ENCODE measurements around the gene PHF3. TPM values are rescaled to one million over a fixed set of nuclear protein-coding genes. Genes with fewer than 3 reads are reported as not detected.

Gene PHF3
- total and polyA plus RNA-seq, 8 donors: 5.4 to 42.9 (median 31.2) TPM

- Histone ChIP-seq H3K27me3 (no peaks in the 10 kb centered on the region), H3K9me3 (no peaks in the 10 kb centered on the region), H3K36me3 (no peaks in the 10 kb centered on the region), H3K27ac (no peak overlapping the region), H3K4me1 (peaks cover 17 to 29% (median 18%) of the 10 kb centered on the region in 3 donors), H3K4me3 (no peak overlapping the region)
- intact Hi-C loops (cut with DNase I): no loop called here
- FAIRE-seq (no peak), DNase-seq (no peak), ATAC-seq (no peak)
- TF ChIP-seq CTCF (IDR thresholded peaks at IDR 0.05): no peak
- 65 to 76% methylated on average over 1 of the region's 1 CpG for WGBS, 2 donors
Measured at GRCh38 chr6:63675138-63675537, 39.5 kb downstream of the PHF3 start.

GRCh38 chr6:63676412-63677114, 41.0 kb downstream of the PHF3 start:
- DNase-seq (no peak), FAIRE-seq (no peak), ATAC-seq (peak in 2 of 4 donors; percentile 10 to 45)
- TF ChIP-seq CTCF (IDR thresholded peaks at IDR 0.05): no peak
- Histone ChIP-seq H3K36me3 (no peaks in the 10 kb centered on the region), H3K27ac (peak overlapping the region in 2 of 4 donors; percentile 25 to 59), H3K4me1 (peaks cover 17 to 29% (median 18%) of the 10 kb centered on the region in 3 donors), H3K27me3 (no peaks in the 10 kb centered on the region), H3K9me3 (no peaks in the 10 kb centered on the region), H3K4me3 (no peak overlapping the region)
- WGBS, 2 donors: 84 to 88% methylated on average over 3 of the region's 3 CpGs
- intact Hi-C loops (cut with DNase I): no loop called here

- no peak overlapping the region for H3K4me3 ChIP-seq
- H3K36me3 ChIP-seq: no peaks in the 10 kb centered on the region
- intact Hi-C loops (cut with DNase I): no loop called here
- 10 to 13% methylated on average over 1 of the region's 1 CpG for WGBS, 2 donors
- no peaks in the 10 kb centered on the region for H3K9me3 ChIP-seq
- ATAC-seq: peak; percentile 76 to 93 (median 84)
- no peak for TF ChIP-seq CTCF (IDR thresholded peaks at IDR 0.05)
- H3K27ac ChIP-seq: peak overlapping the region in 2 of 4 donors; percentile 25 to 59
- H3K4me1 ChIP-seq: peaks cover 17 to 29% (median 18%) of the 10 kb centered on the region in 3 donors
- FAIRE-seq: no peak
- H3K27me3 ChIP-seq: no peaks in the 10 kb centered on the region
- no peak for DNase-seq
Measured at GRCh38 chr6:63677282-63677681, 41.7 kb downstream of the PHF3 start.

- DNase-seq (no peak), FAIRE-seq (no peak), ATAC-seq (no peak)
- peaks cover 0 to 8% (median 8%) of the 10 kb centered on the region in 3 donors for H3K36me3 ChIP-seq
- no peak overlapping the region for H3K27ac ChIP-seq
- H3K4me1 ChIP-seq: peaks cover 0 to 10% (median 6%) of the 10 kb centered on the region in 3 donors
- H3K27me3 ChIP-seq: no peaks in the 10 kb centered on the region
- WGBS, 2 donors: 82 to 84% methylated on average over 1 of the region's 1 CpG
- no peaks in the 10 kb centered on the region for H3K9me3 ChIP-seq
- intact Hi-C loops (cut with DNase I): no loop called here
- H3K4me3 ChIP-seq: no peak overlapping the region
- TF ChIP-seq CTCF (IDR thresholded peaks at IDR 0.05): no peak
Measured at GRCh38 chr6:63683071-63683603, 47.5 kb downstream of the PHF3 start.

All from pancreas (tissue), 10 donors.